ENCODE data around the gene RAD17. TPM values are rescaled to one million over a fixed set of nuclear protein-coding genes. Genes with fewer than 3 reads are reported as not detected.

The RAD17 gene
- polyA plus RNA-seq, 4 donors = 12.6 to 26.5 (median 15.0) TPM

GRCh38 chr5:69414885-69415583 lies 45.4 kb downstream of the RAD17 start, which contains the start of gene MARVELD2:
MARVELD2 (plus strand) TSS chr5:69415116; CDS start chr5:69419386, 4,270 bp downstream.
- peaks cover 4 to 33% (median 8%) of the 10 kb centered on the region in 3 donors for H3K36me3 ChIP-seq (ENCODE audit: control insufficient read depth in 3 of 3, insufficient read depth in 2 of 3, low read depth in 1 of 3, low read length in 3 of 3)
- H3K27ac ChIP-seq (ENCODE audit: low read depth in 1 of 3, low read length in 2 of 3) = peak within 1 kb of the TSS; percentile 82 to 99 (median 93)
- peaks cover 0 to 7% of the 10 kb centered on the region in 2 donors for H3K9me3 ChIP-seq (ENCODE audit: control insufficient read depth in 2 of 2, insufficient read depth in 1 of 2, low read depth in 1 of 2, low read length in 1 of 2)
- FAIRE-seq = no peak
- H3K27me3 ChIP-seq (ENCODE audit: control insufficient read depth in 3 of 3, insufficient read depth in 3 of 3, low read length in 3 of 3) = no peaks in the 10 kb centered on the region
- DNase-seq = peak; percentile 97 to 98
- H3K4me1 ChIP-seq (ENCODE audit: control insufficient read depth in 3 of 3, insufficient read depth in 2 of 3, low read depth in 1 of 3, low read length in 2 of 3) = peaks cover 0 to 3% (median 0%) of the 10 kb centered on the region in 3 donors
- WGBS, 3 donors = 4 to 13% (median 13%) methylated on average over 59 to 78 of the region's 78 CpGs
- peak within 1 kb of the TSS; percentile 48 to 89 (median 65) for H3K4me3 ChIP-seq (ENCODE audit: low read depth in 1 of 3, low read length in 3 of 3)

- Histone ChIP-seq H3K27me3 (ENCODE audit: control insufficient read depth in 3 of 3, insufficient read depth in 3 of 3, low read length in 3 of 3) (no peaks in the 10 kb centered on the region), H3K36me3 (ENCODE audit: control insufficient read depth in 3 of 3, insufficient read depth in 2 of 3, low read depth in 1 of 3, low read length in 3 of 3) (peaks cover 5 to 33% (median 8%) of the 10 kb centered on the region in 3 donors), H3K9me3 (ENCODE audit: control insufficient read depth in 2 of 2, insufficient read depth in 1 of 2, low read depth in 1 of 2, low read length in 1 of 2) (peaks cover 0 to 7% of the 10 kb centered on the region in 2 donors), H3K4me3 (ENCODE audit: low read depth in 1 of 3, low read length in 3 of 3) (peak overlapping the region; percentile 48 to 89 (median 65)), H3K27ac (ENCODE audit: low read depth in 1 of 3, low read length in 2 of 3) (peak overlapping the region; percentile 82 to 99 (median 93)), H3K4me1 (ENCODE audit: control insufficient read depth in 3 of 3, insufficient read depth in 2 of 3, low read depth in 1 of 3, low read length in 2 of 3) (peaks cover 0 to 3% (median 0%) of the 10 kb centered on the region in 3 donors)
- DNase-seq (peak; percentile 57 to 73), FAIRE-seq (no peak)
- 11 to 48% (median 28%) methylated on average over 18 of the region's 18 CpGs for WGBS, 3 donors
These were observed 46.0 kb downstream of the RAD17 start for GRCh38 chr5:69415584-69415958.

- H3K4me3 ChIP-seq (ENCODE audit: low read depth in 1 of 3, low read length in 3 of 3) = peak overlapping the region in 2 of 3 donors; percentile 65 to 89
- H3K27ac ChIP-seq (ENCODE audit: low read depth in 1 of 3, low read length in 2 of 3) = peak overlapping the region in 2 of 3 donors; percentile 37 to 99
- peaks cover 0 to 7% of the 10 kb centered on the region in 2 donors for H3K9me3 ChIP-seq (ENCODE audit: control insufficient read depth in 2 of 2, insufficient read depth in 1 of 2, low read depth in 1 of 2, low read length in 1 of 2)
- FAIRE-seq (no peak), DNase-seq (peak; percentile 24 to 53)
- H3K36me3 ChIP-seq (ENCODE audit: control insufficient read depth in 3 of 3, insufficient read depth in 2 of 3, low read depth in 1 of 3, low read length in 3 of 3) = peaks cover 4 to 30% (median 8%) of the 10 kb centered on the region in 3 donors
- 18 to 68% (median 41%) methylated on average over 6 of the region's 6 CpGs for WGBS, 3 donors
- H3K4me1 ChIP-seq (ENCODE audit: control insufficient read depth in 3 of 3, insufficient read depth in 2 of 3, low read depth in 1 of 3, low read length in 2 of 3) = peaks cover 0 to 3% (median 0%) of the 10 kb centered on the region in 3 donors
- H3K27me3 ChIP-seq (ENCODE audit: control insufficient read depth in 3 of 3, insufficient read depth in 3 of 3, low read length in 3 of 3) = no peaks in the 10 kb centered on the region
These were observed 46.6 kb downstream of the RAD17 start for GRCh38 chr5:69416180-69416579.

GRCh38 chr5:69416699-69417098 lies 47.1 kb downstream of the RAD17 start:
- peak in 1 of 2 donors; percentile 33 for DNase-seq
- H3K4me1 ChIP-seq (ENCODE audit: control insufficient read depth in 3 of 3, insufficient read depth in 2 of 3, low read depth in 1 of 3, low read length in 2 of 3) = peaks cover 0 to 3% (median 0%) of the 10 kb centered on the region in 3 donors
- peak overlapping the region in 2 of 3 donors; percentile 65 to 89 for H3K4me3 ChIP-seq (ENCODE audit: low read depth in 1 of 3, low read length in 3 of 3)
- FAIRE-seq = no peak
- H3K9me3 ChIP-seq (ENCODE audit: control insufficient read depth in 2 of 2, insufficient read depth in 1 of 2, low read depth in 1 of 2, low read length in 1 of 2) = peaks cover 0 to 7% of the 10 kb centered on the region in 2 donors
- peaks cover 4 to 32% (median 5%) of the 10 kb centered on the region in 3 donors for H3K36me3 ChIP-seq (ENCODE audit: control insufficient read depth in 3 of 3, insufficient read depth in 2 of 3, low read depth in 1 of 3, low read length in 3 of 3)
- H3K27ac ChIP-seq (ENCODE audit: low read depth in 1 of 3, low read length in 2 of 3) = peak overlapping the region in 1 of 3 donors; percentile 99
- H3K27me3 ChIP-seq (ENCODE audit: control insufficient read depth in 3 of 3, insufficient read depth in 3 of 3, low read length in 3 of 3) = no peaks in the 10 kb centered on the region

GRCh38 chr5:69418554-69418953 lies 48.9 kb downstream of the RAD17 start:
- H3K27ac ChIP-seq (ENCODE audit: low read depth in 1 of 3, low read length in 2 of 3) = no peak overlapping the region
- H3K9me3 ChIP-seq (ENCODE audit: control insufficient read depth in 2 of 2, insufficient read depth in 1 of 2, low read depth in 1 of 2, low read length in 1 of 2) = peaks cover 0 to 10% of the 10 kb centered on the region in 2 donors
- peaks cover 0 to 3% (median 0%) of the 10 kb centered on the region in 3 donors for H3K4me1 ChIP-seq (ENCODE audit: control insufficient read depth in 3 of 3, insufficient read depth in 2 of 3, low read depth in 1 of 3, low read length in 2 of 3)
- H3K4me3 ChIP-seq (ENCODE audit: low read depth in 1 of 3, low read length in 3 of 3) = no peak overlapping the region
- WGBS, 3 donors = 92 to 97% (median 96%) methylated on average over 3 of the region's 3 CpGs
- H3K27me3 ChIP-seq (ENCODE audit: control insufficient read depth in 3 of 3, insufficient read depth in 3 of 3, low read length in 3 of 3) = no peaks in the 10 kb centered on the region
- peaks cover 4 to 27% (median 5%) of the 10 kb centered on the region in 3 donors for H3K36me3 ChIP-seq (ENCODE audit: control insufficient read depth in 3 of 3, insufficient read depth in 2 of 3, low read depth in 1 of 3, low read length in 3 of 3)
- no peak for FAIRE-seq
- no peak for DNase-seq

GRCh38 chr5:69431424-69432303 lies 62.0 kb downstream of the RAD17 start:
- H3K4me1 ChIP-seq (ENCODE audit: control insufficient read depth in 3 of 3, insufficient read depth in 2 of 3, low read depth in 1 of 3, low read length in 2 of 3) = no peaks in the 10 kb centered on the region
- FAIRE-seq (no peak), DNase-seq (no peak)
- H3K27me3 ChIP-seq (ENCODE audit: control insufficient read depth in 3 of 3, insufficient read depth in 3 of 3, low read length in 3 of 3) = no peaks in the 10 kb centered on the region
- 81 to 84% (median 82%) methylated on average over 11 of the region's 11 CpGs for WGBS, 3 donors
- H3K4me3 ChIP-seq (ENCODE audit: low read depth in 1 of 3, low read length in 3 of 3) = no peak overlapping the region
- H3K27ac ChIP-seq (ENCODE audit: low read depth in 1 of 3, low read length in 2 of 3) = no peak overlapping the region
- H3K36me3 ChIP-seq (ENCODE audit: control insufficient read depth in 3 of 3, insufficient read depth in 2 of 3, low read depth in 1 of 3, low read length in 3 of 3) = peaks cover 0 to 62% (median 2%) of the 10 kb centered on the region in 3 donors
- no peaks in the 10 kb centered on the region for H3K9me3 ChIP-seq (ENCODE audit: control insufficient read depth in 2 of 2, insufficient read depth in 1 of 2, low read depth in 1 of 2, low read length in 1 of 2)

- FAIRE-seq = no peak
- Histone ChIP-seq H3K36me3 (ENCODE audit: control insufficient read depth in 3 of 3, insufficient read depth in 2 of 3, low read depth in 1 of 3, low read length in 3 of 3) (peaks cover 0 to 61% (median 2%) of the 10 kb centered on the region in 3 donors), H3K27me3 (ENCODE audit: control insufficient read depth in 3 of 3, insufficient read depth in 3 of 3, low read length in 3 of 3) (no peaks in the 10 kb centered on the region), H3K4me1 (ENCODE audit: control insufficient read depth in 3 of 3, insufficient read depth in 2 of 3, low read depth in 1 of 3, low read length in 2 of 3) (peaks cover 0 to 1% (median 0%) of the 10 kb centered on the region in 3 donors), H3K4me3 (ENCODE audit: low read depth in 1 of 3, low read length in 3 of 3) (no peak overlapping the region), H3K27ac (ENCODE audit: low read depth in 1 of 3, low read length in 2 of 3) (no peak overlapping the region), H3K9me3 (ENCODE audit: control insufficient read depth in 2 of 2, insufficient read depth in 1 of 2, low read depth in 1 of 2, low read length in 1 of 2) (no peaks in the 10 kb centered on the region)
- DNase-seq = no peak
- 69 to 80% (median 77%) methylated on average over 8 of the region's 8 CpGs for WGBS, 3 donors
These were observed 63.0 kb downstream of the RAD17 start for GRCh38 chr5:69432412-69433206.
